ENCODE results near the gene NARF. TPM values are rescaled to one million over a fixed set of nuclear protein-coding genes. Genes with fewer than 3 reads are reported as not detected.

Gene NARF
- total RNA-seq, 1 donor from 2014 or later = 84.2 TPM

DNA sequence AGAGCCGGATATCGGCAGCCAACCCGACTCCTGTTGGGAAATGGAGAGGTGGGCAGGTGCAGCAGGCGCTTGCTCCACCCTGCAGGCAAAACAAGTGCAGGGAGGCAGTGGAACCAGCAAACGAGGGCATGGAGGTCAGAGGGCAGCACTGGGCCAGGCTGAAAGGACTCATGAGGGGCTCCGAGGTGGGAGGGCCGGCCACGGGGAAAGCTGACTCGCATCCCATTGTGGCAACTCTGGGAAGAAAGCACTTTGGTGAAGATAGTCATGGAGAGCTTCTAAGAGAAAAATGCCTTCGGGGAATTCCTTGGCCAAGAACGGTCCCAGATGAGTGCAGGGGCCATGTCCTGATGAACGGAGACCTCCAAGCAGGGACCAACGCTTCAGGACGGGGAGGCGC is 12.4 kb upstream of the NARF start:
- H3K4me1 Mint-ChIP-seq = peaks cover 16% of the 10 kb centered on the region
- H3K27ac Mint-ChIP-seq (ENCODE audit: unreplicated experiment) = no peak overlapping the region
- no peaks in the 10 kb centered on the region for H3K36me3 Mint-ChIP-seq (ENCODE audit: low read depth)
- DNase-seq (ENCODE audit: low read depth, low spot score) = no peak
- peak overlapping the region; percentile 59 for H3K4me3 Mint-ChIP-seq
- TF ChIP-seq, protein P1, sequence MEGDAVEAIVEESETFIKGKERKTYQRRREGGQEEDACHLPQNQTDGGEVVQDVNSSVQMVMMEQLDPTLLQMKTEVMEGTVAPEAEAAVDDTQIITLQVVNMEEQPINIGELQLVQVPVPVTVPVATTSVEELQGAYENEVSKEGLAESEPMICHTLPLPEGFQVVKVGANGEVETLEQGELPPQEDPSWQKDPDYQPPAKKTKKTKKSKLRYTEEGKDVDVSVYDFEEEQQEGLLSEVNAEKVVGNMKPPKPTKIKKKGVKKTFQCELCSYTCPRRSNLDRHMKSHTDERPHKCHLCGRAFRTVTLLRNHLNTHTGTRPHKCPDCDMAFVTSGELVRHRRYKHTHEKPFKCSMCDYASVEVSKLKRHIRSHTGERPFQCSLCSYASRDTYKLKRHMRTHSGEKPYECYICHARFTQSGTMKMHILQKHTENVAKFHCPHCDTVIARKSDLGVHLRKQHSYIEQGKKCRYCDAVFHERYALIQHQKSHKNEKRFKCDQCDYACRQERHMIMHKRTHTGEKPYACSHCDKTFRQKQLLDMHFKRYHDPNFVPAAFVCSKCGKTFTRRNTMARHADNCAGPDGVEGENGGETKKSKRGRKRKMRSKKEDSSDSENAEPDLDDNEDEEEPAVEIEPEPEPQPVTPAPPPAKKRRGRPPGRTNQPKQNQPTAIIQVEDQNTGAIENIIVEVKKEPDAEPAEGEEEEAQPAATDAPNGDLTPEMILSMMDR (conservative IDR thresholded peaks at IDR 0.05) = no peak
- no peaks in the 10 kb centered on the region for H3K27me3 Mint-ChIP-seq (ENCODE audit: low read depth)
- H3K9me3 Mint-ChIP-seq = peaks cover under 1% of the 10 kb centered on the region

DNA sequence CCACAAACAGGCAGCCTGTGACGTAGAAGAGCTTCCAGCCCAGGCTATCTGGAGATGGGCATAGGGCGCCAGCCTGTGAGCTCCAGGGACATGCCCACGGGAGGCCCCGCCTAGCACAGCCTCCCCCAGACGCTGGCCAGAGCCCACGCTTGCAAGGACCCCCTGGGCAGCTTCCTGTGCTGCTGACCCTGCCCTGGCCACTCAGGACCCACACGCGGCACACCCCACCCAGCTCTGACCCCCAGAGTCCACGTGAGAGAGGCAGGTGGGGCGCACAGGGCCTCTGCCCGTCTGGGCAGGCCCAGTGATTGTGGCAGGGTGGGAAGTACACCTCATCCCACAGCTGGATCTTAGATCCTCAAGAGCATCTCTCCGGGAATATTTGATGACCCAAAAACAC is 11.9 kb upstream of the NARF start:
- Mint-ChIP-seq H3K27ac (ENCODE audit: unreplicated experiment) (no peak overlapping the region), H3K9me3 (peaks cover 5% of the 10 kb centered on the region), H3K4me1 (peaks cover 20% of the 10 kb centered on the region), H3K36me3 (ENCODE audit: low read depth) (no peaks in the 10 kb centered on the region), H3K4me3 (no peak overlapping the region), H3K27me3 (ENCODE audit: low read depth) (no peaks in the 10 kb centered on the region)
- TF ChIP-seq, protein P1 (conservative IDR thresholded peaks at IDR 0.05) = no peak
- DNase-seq (ENCODE audit: low read depth, low spot score) = no peak

DNA sequence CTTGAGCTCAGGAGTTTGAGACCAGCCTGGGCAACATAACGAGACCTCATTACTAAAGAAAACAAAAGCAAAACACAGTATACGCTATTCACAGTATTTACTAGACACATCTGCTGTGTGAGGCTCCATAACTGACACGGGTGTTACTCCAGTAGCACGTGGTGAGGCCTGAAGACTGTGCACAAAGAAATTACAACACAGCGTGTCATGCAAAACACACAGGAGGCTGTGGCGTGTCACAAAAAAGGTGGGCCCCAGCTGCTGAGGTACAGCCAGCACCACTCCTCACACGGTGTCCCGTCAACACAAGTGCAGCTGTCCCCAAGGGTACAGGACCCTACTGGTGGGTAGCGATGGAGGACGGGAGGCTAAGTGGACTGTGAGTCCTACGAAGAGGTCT is 10.7 kb upstream of the NARF start:
- no peak for DNase-seq (ENCODE audit: low read depth, low spot score)
- Mint-ChIP-seq H3K4me3 (peak overlapping the region; percentile 84), H3K36me3 (ENCODE audit: low read depth) (no peaks in the 10 kb centered on the region), H3K4me1 (peaks cover 20% of the 10 kb centered on the region), H3K9me3 (peaks cover 12% of the 10 kb centered on the region), H3K27ac (ENCODE audit: unreplicated experiment) (no peak overlapping the region), H3K27me3 (ENCODE audit: low read depth) (no peaks in the 10 kb centered on the region)
- TF ChIP-seq, protein P1 (conservative IDR thresholded peaks at IDR 0.05) = no peak

DNA sequence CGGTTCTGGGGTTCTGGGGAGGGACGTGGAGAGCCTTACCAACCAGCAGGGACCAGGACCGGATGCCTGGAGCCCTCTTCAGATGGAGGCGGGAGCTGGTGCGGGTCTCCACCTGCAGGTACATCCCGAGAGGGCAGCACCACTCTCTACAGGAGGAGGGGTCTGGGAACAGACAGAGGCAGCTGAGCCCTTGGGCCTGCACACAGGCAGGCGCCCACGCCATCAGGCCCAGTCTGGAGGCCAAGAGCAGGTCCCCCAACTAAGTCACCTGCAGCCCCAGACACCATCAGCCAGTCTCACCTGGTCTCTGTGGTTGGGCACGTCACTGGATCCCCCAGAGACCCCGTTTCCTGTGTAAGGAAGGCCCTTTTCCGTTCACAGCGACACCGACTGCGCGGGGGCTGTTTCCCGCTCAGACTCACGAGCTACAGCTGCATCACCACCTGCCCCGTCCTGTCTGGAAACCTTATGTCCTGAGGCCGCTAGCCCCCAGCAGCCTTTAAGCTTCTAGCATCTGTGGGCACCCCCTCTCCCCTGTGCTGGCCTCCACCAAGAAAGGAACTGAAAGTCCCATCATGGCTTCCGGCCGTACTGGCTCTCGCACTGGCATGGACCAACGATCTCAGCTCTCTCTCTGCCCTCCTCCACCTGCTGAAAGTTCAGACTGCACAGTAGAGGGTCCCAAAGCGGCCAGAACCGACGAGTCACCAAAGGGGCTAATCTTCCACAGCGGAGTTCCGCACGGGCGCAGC is 9.2 kb upstream of the NARF start:
- Mint-ChIP-seq H3K27me3 (ENCODE audit: low read depth) (no peaks in the 10 kb centered on the region), H3K4me1 (peaks cover 20% of the 10 kb centered on the region), H3K36me3 (ENCODE audit: low read depth) (peaks cover 4% of the 10 kb centered on the region), H3K9me3 (peaks cover 12% of the 10 kb centered on the region), H3K4me3 (peak overlapping the region; percentile 90), H3K27ac (ENCODE audit: unreplicated experiment) (peak overlapping the region; percentile 84)
- no peak for DNase-seq (ENCODE audit: low read depth, low spot score)
- TF ChIP-seq, protein P1 (conservative IDR thresholded peaks at IDR 0.05) = no peak

DNA sequence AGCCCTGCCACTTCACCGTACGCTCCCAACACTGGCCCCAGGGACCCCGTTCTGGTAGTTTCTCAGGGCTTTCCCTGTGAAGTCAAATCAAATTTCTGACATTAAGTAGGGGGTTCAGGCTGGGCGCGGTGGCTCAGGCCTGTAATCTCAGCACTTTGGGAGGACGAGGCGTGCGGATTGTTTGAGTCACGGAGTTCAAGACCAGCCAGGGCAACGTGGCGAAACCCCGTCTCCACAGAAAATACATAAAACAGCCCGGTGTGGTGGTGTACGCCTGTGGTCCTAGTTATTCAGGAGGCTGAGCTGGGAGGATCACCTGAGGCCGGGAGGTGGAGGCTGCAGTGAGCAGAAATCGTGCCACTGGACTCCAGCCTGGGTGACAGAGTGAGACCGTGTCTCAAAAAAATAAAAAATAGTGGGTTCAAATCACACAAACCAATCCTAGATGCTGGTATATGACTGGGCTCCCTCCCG is 8.6 kb upstream of the NARF start:
- H3K9me3 Mint-ChIP-seq = peaks cover 12% of the 10 kb centered on the region
- H3K4me1 Mint-ChIP-seq = peaks cover 20% of the 10 kb centered on the region
- H3K36me3 Mint-ChIP-seq (ENCODE audit: low read depth) = peaks cover 4% of the 10 kb centered on the region
- peak overlapping the region; percentile 90 for H3K4me3 Mint-ChIP-seq
- no peaks in the 10 kb centered on the region for H3K27me3 Mint-ChIP-seq (ENCODE audit: low read depth)
- TF ChIP-seq, protein P1 (conservative IDR thresholded peaks at IDR 0.05) = no peak
- peak overlapping the region; percentile 84 for H3K27ac Mint-ChIP-seq (ENCODE audit: unreplicated experiment)
- DNase-seq (ENCODE audit: low read depth, low spot score) = no peak
